ENCODE results near the gene BUD23.

The BUD23 gene

GRCh38 chr7:73700069-73700423 lies 16.6 kb downstream of the BUD23 start:
- H3K36me3 ChIP-seq (ENCODE audit: control insufficient read depth, insufficient read depth, low read length): no peaks in the 10 kb centered on the region

GRCh38 chr7:73700581-73701134 lies 17.3 kb downstream of the BUD23 start:
- no peak for TF ChIP-seq CTCF (IDR thresholded peaks at IDR 0.05)
- no peak overlapping the region for H3K27ac ChIP-seq
- H3K9ac ChIP-seq: no peak overlapping the region
- H3K79me2 ChIP-seq: no peaks in the 10 kb centered on the region
- H3K4me1 ChIP-seq: no peaks in the 10 kb centered on the region
- no peak overlapping the region for H3K4me2 ChIP-seq (ENCODE audit: low read length)
- H3K36me3 ChIP-seq (ENCODE audit: control insufficient read depth, insufficient read depth, low read length): no peaks in the 10 kb centered on the region
- no peaks in the 10 kb centered on the region for H3K27me3 ChIP-seq (ENCODE audit: control insufficient read depth, insufficient read depth, low read length)
- no peaks in the 10 kb centered on the region for H3K9me3 ChIP-seq (ENCODE audit: control insufficient read depth, low read length)
- no peak overlapping the region for H2AFZ ChIP-seq
- no peak overlapping the region for H3K4me3 ChIP-seq (ENCODE audit: low read depth, low read length)

More at GRCh38 chr7:73700069-73700423, 16.6 kb downstream of the BUD23 start:
- no peak overlapping the region for H3K9ac ChIP-seq
- no peaks in the 10 kb centered on the region for H3K79me2 ChIP-seq
- TF ChIP-seq CTCF (IDR thresholded peaks at IDR 0.05): no peak
- H3K4me3 ChIP-seq (ENCODE audit: low read depth, low read length): no peak overlapping the region
- H3K9me3 ChIP-seq (ENCODE audit: control insufficient read depth, low read length): no peaks in the 10 kb centered on the region
- no peaks in the 10 kb centered on the region for H3K4me1 ChIP-seq
- H3K27ac ChIP-seq: no peak overlapping the region
- H3K4me2 ChIP-seq (ENCODE audit: low read length): no peak overlapping the region
- no peak overlapping the region for H2AFZ ChIP-seq
- H3K27me3 ChIP-seq (ENCODE audit: control insufficient read depth, insufficient read depth, low read length): no peaks in the 10 kb centered on the region

GRCh38 chr7:73701357-73701995 lies 18.1 kb downstream of the BUD23 start:
- no peaks in the 10 kb centered on the region for H3K4me1 ChIP-seq
- H3K27ac ChIP-seq: no peak overlapping the region
- peak; percentile 54 for TF ChIP-seq CTCF (IDR thresholded peaks at IDR 0.05)
- H3K27me3 ChIP-seq (ENCODE audit: control insufficient read depth, insufficient read depth, low read length): no peaks in the 10 kb centered on the region
- no peaks in the 10 kb centered on the region for H3K79me2 ChIP-seq
- no peak overlapping the region for H3K9ac ChIP-seq
- no peak overlapping the region for H3K4me2 ChIP-seq (ENCODE audit: low read length)
- H2AFZ ChIP-seq: no peak overlapping the region
- H3K9me3 ChIP-seq (ENCODE audit: control insufficient read depth, low read length): no peaks in the 10 kb centered on the region
- H3K4me3 ChIP-seq (ENCODE audit: low read depth, low read length): no peak overlapping the region
- H3K36me3 ChIP-seq (ENCODE audit: control insufficient read depth, insufficient read depth, low read length): no peaks in the 10 kb centered on the region

- Histone ChIP-seq H3K79me2 (no peaks in the 10 kb centered on the region), H3K4me3 (ENCODE audit: low read depth, low read length) (no peak overlapping the region), H3K36me3 (ENCODE audit: control insufficient read depth, insufficient read depth, low read length) (no peaks in the 10 kb centered on the region), H3K9me3 (ENCODE audit: control insufficient read depth, low read length) (no peaks in the 10 kb centered on the region), H3K4me1 (no peaks in the 10 kb centered on the region), H3K27me3 (ENCODE audit: control insufficient read depth, insufficient read depth, low read length) (no peaks in the 10 kb centered on the region), H3K4me2 (ENCODE audit: low read length) (no peak overlapping the region), H3K9ac (no peak overlapping the region), H3K27ac (no peak overlapping the region), H2AFZ (no peak overlapping the region)
- TF ChIP-seq CTCF (IDR thresholded peaks at IDR 0.05): no peak
Measured at GRCh38 chr7:73702226-73702625, 18.8 kb downstream of the BUD23 start.

- TF ChIP-seq CTCF (IDR thresholded peaks at IDR 0.05): no peak
Measured at GRCh38 chr7:73702665-73703064, 19.3 kb downstream of the BUD23 start.

More at GRCh38 chr7:73702665-73703064, 19.3 kb downstream of the BUD23 start:
- Histone ChIP-seq H3K36me3 (ENCODE audit: control insufficient read depth, insufficient read depth, low read length) (no peaks in the 10 kb centered on the region), H3K4me3 (ENCODE audit: low read depth, low read length) (no peak overlapping the region), H3K79me2 (no peaks in the 10 kb centered on the region), H3K9me3 (ENCODE audit: control insufficient read depth, low read length) (no peaks in the 10 kb centered on the region), H3K9ac (no peak overlapping the region), H3K27me3 (ENCODE audit: control insufficient read depth, insufficient read depth, low read length) (no peaks in the 10 kb centered on the region), H2AFZ (no peak overlapping the region), H3K27ac (no peak overlapping the region), H3K4me2 (ENCODE audit: low read length) (no peak overlapping the region), H3K4me1 (no peaks in the 10 kb centered on the region)

All from parathyroid adenoma (tissue), 2 donors.